ENCODE measurements around the gene ANKIB1.

DNA sequence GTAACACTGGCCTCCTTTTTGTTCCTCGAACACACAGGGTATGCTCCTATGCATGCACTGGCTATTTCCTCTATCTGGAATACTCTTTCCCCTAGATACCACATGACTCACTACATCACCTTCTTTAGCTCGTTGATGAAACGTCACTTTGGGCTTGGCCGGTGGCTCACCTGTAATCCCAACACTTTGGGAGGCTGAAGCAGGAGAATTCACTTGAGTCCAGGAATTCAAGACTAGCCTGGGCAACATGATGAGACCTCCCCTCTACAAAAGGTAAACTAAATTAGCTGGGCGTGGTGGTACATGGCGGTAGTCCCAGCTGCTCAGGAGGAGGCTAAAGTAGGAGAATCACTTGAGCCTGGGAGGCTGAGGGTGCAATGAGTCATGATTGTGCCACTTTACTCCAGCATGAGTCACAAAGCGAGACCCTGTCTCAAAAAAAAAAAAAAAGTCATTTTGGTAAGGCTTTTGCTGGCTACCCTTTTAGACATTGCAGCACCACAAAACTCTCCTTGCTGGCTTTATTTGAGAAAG, 14.5 kb downstream of the ANKIB1 start:
- TF ChIP-seq TAF1 (IDR thresholded peaks at IDR 0.05; ENCODE audit: low read depth, low read length) (no peak), POLR2AphosphoS5 (IDR thresholded peaks at IDR 0.05; ENCODE audit: low read depth, low read length) (no peak), POLR2A (IDR thresholded peaks at IDR 0.05; ENCODE audit: low read depth, low read length) (no peak), PAX5 (IDR thresholded peaks at IDR 0.05; ENCODE audit: insufficient read depth, low read length, severe bottlenecking) (no peak)

All from GM12891 (cell line).